Measurements from ENCODE around the gene UBE2K. TPM values are rescaled to one million over a fixed set of nuclear protein-coding genes. Genes with fewer than 3 reads are reported as not detected.
"Not testable (repeated sequence)": the region's sequence is repeated elsewhere in the genome, so short reads cannot be mapped to it uniquely, and the experiment has no call there.

UBE2K gene
- total RNA-seq (2014; rRNA removed; shearing (Covaris generic)): 17.9 and 29.2 TPM in 2 replicates
- polyA plus RNA-seq (2015; cell fraction: cytosol; rRNA removed): 44.4 and 65.7 TPM in 2 replicates
- 12.4 and 18.0 TPM in 2 replicates for polyA plus RNA-seq (2015; cell fraction: nucleus; rRNA removed)

DNA sequence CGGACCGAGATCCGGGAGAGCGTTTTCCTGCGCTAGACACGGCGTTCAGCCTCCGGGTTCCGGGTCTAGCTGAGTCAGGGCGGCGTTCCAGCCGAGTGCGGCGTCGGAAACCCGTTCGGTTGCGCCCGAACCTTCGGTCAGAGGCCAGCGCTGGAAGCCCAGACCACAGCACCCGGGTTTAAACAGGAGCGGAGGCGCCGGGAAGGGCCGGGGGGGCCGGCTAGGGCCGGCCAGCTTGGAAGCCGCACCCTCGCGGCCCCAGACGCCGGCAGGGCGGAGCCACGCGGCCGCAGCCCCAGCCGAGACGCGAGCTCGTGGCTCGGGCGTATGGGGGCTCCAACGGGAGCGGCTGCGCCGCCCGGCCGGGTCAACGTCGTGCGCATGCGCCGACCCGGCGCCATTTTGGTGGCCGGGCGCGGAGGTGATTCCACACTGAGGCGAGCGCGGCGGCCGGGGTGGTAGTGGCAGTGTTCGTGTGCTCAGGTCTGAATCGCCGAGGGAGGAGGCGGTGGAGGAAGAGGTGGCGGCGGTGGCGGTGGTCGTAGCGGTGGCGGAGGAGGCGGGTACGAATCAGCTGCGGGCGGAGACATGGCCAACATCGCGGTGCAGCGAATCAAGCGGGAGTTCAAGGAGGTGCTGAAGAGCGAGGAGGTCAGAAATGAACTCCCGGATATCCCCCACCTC is at the start of gene UBE2K:
Gene UBE2K, plus strand, starts transcription at position 397 of the 684 bp plus-strand sequence. Its CDS starts 192 bp downstream, at position 589.
- DNase-seq (ENCODE audit: low read depth, low spot score): peak; percentile 86
- in situ Hi-C loops (cut with HindIII; ENCODE audit: low pct_unique_long_range_greater_than_20kb, low sequenced_read_pairs): no loop called here

- no peak for DNase-seq (ENCODE audit: low read depth, low spot score)
- in situ Hi-C loops (cut with HindIII; ENCODE audit: low pct_unique_long_range_greater_than_20kb, low sequenced_read_pairs): no loop called here
Observed at GRCh38 chr4:39648213-39648612, 49.7 kb upstream of the UBE2K start.

DNA sequence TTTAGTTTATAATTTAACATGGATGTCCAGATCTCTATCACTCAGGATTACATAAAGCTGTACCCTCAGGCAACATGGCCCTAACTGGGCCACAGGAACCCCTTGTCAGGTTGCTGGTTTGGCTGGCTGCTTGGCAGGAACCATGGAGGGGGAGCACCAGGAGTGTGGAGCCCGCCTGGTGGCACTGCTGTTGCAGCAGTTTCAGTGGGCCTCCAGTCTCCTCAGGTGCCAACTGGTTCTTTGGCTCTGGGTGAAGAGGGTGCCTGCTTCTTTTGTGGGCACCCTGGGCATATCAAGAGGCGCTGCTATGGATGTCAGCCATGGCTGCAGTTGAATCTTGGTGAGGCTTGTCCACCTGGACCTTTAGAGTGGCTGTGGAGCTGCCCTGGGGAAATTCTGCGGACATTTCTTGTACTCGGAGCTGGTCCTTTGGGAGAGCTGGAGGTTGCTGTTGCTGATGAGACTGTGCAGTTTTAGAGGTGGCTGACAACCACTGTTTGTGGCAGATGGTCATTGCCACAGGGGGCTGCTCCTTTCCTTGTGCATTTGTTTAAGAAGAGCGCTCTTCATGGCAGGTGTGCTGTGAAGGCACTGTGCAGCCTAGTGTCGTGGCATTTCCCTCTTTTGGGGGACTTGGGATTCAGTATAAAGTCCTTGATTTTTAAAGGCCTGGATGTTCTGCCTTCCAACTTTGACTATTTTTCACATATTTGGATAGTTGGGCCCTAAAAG is 48.9 kb upstream of the UBE2K start:
- DNase-seq (ENCODE audit: low read depth, low spot score): no peak
- in situ Hi-C loops (cut with HindIII; ENCODE audit: low pct_unique_long_range_greater_than_20kb, low sequenced_read_pairs): no loop called here

DNA sequence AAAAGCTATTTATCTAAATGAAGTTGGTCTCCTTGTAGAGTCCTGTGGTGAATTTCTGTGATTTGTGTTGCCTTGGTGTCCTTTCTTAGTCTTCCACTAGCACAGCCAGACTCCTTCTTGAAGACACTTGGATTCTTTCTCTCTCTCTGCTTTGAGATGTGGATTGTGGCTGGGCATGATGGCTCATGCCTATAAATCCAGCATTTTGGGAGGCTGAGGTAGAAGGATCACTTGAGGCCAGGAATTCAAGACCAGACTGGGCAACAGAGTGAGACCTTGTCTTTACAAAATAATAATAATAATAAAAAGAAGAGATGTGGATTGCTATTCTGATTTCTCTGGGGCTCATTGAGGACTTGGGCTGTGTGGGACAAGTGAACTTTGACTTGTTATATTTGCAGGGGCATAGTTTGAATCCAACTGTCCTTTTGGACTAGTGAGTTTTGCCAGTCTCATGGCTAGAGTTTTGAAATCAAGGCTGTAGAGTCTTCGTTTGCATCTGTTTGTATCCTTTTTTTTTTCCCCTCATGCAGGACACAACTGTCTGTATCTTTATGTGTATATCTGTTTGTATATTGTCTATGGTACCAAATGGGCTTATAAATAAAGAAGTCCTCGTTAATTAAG is 48.2 kb upstream of the UBE2K start:
- no peak for DNase-seq (ENCODE audit: low read depth, low spot score)
- in situ Hi-C loops (cut with HindIII; ENCODE audit: low pct_unique_long_range_greater_than_20kb, low sequenced_read_pairs): no loop called here

DNA sequence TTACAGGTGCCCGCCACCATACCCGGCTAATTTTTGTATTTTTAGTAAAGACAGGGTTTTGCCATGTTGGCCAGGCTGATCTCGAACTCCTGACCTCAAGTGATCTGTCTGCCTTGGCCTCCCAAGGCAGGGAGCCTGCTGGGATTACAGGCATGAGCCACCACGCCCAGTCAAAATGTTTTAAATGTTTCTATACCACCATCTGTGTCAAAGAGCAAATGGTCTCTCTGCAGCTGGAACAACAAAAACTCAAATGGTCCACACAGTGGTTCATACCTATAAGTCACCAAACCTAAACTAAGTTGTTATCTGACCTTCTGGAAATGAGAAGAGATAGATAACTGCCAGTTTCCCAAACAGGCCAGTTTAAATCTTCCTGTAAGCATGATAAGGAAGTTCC is 46.4 kb upstream of the UBE2K start:
- DNase-seq (ENCODE audit: low read depth, low spot score); in situ Hi-C loops (cut with HindIII; ENCODE audit: low pct_unique_long_range_greater_than_20kb, low sequenced_read_pairs): not testable (repeated sequence)

- in situ Hi-C loops (cut with HindIII; ENCODE audit: low pct_unique_long_range_greater_than_20kb, low sequenced_read_pairs): no loop called here
- no peak for DNase-seq (ENCODE audit: low read depth, low spot score)
Observed at GRCh38 chr4:39655211-39655610, 42.7 kb upstream of the UBE2K start.

DNA sequence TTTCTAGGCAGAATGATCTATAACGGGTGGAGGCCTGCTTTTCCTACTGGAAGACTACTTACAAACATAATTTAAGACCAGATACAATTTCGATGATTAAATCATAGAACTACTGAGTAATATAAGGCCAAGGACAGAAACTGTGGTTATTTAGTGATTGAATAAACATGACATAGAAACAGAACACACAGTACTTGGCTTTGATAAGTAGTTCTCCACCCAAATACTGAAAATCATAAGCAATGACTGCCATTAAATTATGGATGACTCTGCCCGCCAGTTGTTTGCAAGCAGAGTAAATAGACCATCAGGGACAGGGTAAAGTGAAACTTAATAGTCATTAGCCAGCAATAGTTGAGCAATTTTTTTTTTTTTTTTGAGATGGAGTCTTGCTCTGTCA is 42.1 kb upstream of the UBE2K start:
- in situ Hi-C loops (cut with HindIII; ENCODE audit: low pct_unique_long_range_greater_than_20kb, low sequenced_read_pairs): no loop called here
- DNase-seq (ENCODE audit: low read depth, low spot score): no peak

GRCh38 chr4:39656638-39657037 is 41.3 kb upstream of the UBE2K start:
- DNase-seq (ENCODE audit: low read depth, low spot score); in situ Hi-C loops (cut with HindIII; ENCODE audit: low pct_unique_long_range_greater_than_20kb, low sequenced_read_pairs): not testable (repeated sequence)

DNA sequence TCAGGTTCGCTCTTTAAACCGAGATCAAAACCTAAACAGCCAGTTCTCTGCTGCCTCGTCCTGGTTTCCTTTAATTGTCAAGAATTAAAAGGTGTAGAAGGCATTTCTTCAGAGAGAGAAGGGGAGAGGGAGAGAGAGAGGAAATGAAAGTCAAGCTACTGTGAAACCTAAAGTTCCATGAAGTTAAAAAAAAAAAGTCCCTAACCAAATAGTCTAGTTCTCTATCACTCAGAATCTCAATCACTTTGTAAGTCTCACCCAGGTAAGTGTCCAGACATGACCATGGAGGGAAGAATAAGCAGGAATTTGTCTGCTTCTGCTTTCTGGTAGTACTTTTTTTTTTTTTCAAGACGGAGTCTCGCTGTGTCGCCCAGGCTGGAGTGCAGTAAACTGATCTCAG is 40.5 kb upstream of the UBE2K start:
- in situ Hi-C loops (cut with HindIII; ENCODE audit: low pct_unique_long_range_greater_than_20kb, low sequenced_read_pairs): no loop called here
- no peak for DNase-seq (ENCODE audit: low read depth, low spot score)

DNA sequence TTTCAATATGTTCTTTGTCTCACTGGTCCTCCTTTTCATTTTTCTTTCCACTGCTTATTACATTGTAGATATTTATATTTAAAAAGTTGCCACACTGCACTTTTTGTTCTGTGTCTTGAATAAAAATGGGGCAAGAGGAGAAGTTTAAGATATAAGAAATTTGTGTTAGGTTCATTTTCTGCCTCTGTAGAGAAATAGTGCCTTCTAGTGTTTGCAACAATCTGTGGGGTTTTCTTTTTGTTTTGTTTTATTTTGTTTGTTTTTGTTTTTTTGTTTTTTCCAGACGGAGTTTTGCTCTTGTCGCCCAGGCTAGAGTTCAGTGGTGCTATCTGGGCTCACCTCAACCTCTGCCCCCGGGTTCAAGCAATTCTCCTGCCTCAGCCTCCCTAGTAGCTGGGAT is 39.2 kb upstream of the UBE2K start:
- in situ Hi-C loops (cut with HindIII; ENCODE audit: low pct_unique_long_range_greater_than_20kb, low sequenced_read_pairs): no loop called here
- no peak for DNase-seq (ENCODE audit: low read depth, low spot score)

GRCh38 chr4:39660045-39660444 is 37.9 kb upstream of the UBE2K start:
- in situ Hi-C loops (cut with HindIII; ENCODE audit: low pct_unique_long_range_greater_than_20kb, low sequenced_read_pairs): no loop called here
- no peak for DNase-seq (ENCODE audit: low read depth, low spot score)

DNA sequence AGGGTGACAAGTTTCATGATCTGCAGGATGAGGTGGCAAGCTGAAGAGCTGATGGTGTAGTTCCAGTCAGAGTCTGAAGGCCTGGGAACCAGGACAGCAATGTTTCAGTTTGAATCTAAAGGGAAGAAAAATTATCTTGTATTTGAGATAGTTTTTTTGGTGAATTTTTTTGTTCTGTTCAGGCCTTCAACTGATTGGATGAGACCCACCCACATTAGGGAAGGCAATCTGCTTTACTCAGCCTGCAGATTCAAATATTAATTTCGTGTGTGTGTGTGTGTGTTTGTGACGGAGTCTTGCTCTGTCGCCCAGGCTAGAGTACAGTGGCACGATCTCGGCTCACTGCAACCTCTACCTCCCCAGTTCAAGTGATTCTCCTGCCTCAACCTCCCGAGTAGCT is 37.2 kb upstream of the UBE2K start:
- in situ Hi-C loops (cut with HindIII; ENCODE audit: low pct_unique_long_range_greater_than_20kb, low sequenced_read_pairs): no loop called here
- DNase-seq (ENCODE audit: low read depth, low spot score): no peak

GRCh38 chr4:39662683-39663082 is 35.3 kb upstream of the UBE2K start:
- in situ Hi-C loops (cut with HindIII; ENCODE audit: low pct_unique_long_range_greater_than_20kb, low sequenced_read_pairs): no loop called here
- no peak for DNase-seq (ENCODE audit: low read depth, low spot score)

- in situ Hi-C loops (cut with HindIII; ENCODE audit: low pct_unique_long_range_greater_than_20kb, low sequenced_read_pairs): no loop called here
- no peak for DNase-seq (ENCODE audit: low read depth, low spot score)
Observed at GRCh38 chr4:39664828-39665731, 32.9 kb upstream of the UBE2K start.

DNA sequence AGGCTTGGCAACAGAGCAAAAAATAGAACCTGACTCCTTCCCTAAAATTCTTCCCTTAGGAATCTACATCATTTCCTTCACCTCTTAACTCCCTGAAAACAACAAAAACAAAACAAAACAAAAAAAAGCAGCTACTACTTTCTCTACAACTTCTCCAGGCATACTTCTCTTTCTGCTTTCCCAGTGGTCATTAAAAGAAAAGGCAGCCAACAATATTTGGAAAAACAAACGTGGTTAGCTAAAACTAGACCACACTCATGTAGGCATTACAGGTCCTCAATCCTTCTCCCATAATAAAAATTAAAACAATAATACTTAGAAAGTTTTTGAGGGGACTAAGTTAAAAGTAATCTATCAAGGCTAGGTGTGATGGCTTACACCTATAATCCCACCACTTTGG is 30.2 kb upstream of the UBE2K start:
- in situ Hi-C loops (cut with HindIII; ENCODE audit: low pct_unique_long_range_greater_than_20kb, low sequenced_read_pairs): no loop called here
- no peak for DNase-seq (ENCODE audit: low read depth, low spot score)

DNA sequence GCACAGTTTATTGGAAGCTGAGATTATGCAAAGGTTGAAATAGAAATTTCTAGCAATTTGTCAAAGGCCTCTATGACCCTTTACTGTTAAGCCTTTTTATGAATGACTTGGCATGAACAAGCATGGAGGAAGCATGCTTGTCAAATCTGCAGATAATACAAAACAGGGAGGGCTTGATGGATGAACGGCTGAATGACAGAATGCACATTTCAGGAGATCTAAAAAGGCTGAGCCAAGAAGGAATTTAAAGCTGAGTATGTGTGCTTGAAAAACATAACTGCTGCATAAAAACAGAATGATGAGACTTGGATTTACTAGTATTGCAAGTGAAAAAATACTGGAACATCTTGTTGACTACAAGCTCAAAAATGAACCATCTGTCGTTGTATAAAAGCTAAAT is 29.0 kb upstream of the UBE2K start:
- in situ Hi-C loops (cut with HindIII; ENCODE audit: low pct_unique_long_range_greater_than_20kb, low sequenced_read_pairs): no loop called here
- DNase-seq (ENCODE audit: low read depth, low spot score): no peak

GRCh38 chr4:39670296-39670695 is 27.6 kb upstream of the UBE2K start:
- in situ Hi-C loops (cut with HindIII; ENCODE audit: low pct_unique_long_range_greater_than_20kb, low sequenced_read_pairs): not testable (repeated sequence)

GRCh38 chr4:39675681-39676080 is 22.3 kb upstream of the UBE2K start:
- DNase-seq (ENCODE audit: low read depth, low spot score); in situ Hi-C loops (cut with HindIII; ENCODE audit: low pct_unique_long_range_greater_than_20kb, low sequenced_read_pairs): not testable (repeated sequence)

More at GRCh38 chr4:39670296-39670695, 27.6 kb upstream of the UBE2K start:
- DNase-seq (ENCODE audit: low read depth, low spot score): not testable (repeated sequence)
